HepG2 (cell line): ENCODE data around the gene MED22. TPM values are rescaled to one million over a fixed set of nuclear protein-coding genes. Genes with fewer than 3 reads are reported as not detected.
"Not testable (repeated sequence)": the region's sequence is repeated elsewhere in the genome, so short reads cannot be mapped to it uniquely, and the experiment has no call there.

ENCODE experiments used
- ATAC-seq: fragments of 200-7000 bp; cut with Tn5 transposase; 3 replicates; pipeline ENCODE4 v1.9.1; 2020; ENCODE audit warnings: mild to moderate bottlenecking, moderate library complexity
- BruUV-seq: library from RNA; stranded (reverse); fragments of 400-500 nt; replicated peaks from 2 replicates; lab custom pipeline; 2021; lab: Mats Ljungman, UMichigan
- CTCF ChIA-PET: fragments of 300-600 bp; formaldehyde crosslinking; extraction: SDS; loops from one replicate; lab custom pipeline; 2021; ENCODE audit warnings: low total read pairs, inconsistent platforms, low intra/inter-chr PET ratio; lab: Yijun Ruan, JAX
- POLR2A ChIA-PET: fragments of 350-600 bp; sonication (Branson Sonifier 250); formaldehyde crosslinking; loops from one replicate; lab custom pipeline; 2020; ENCODE audit warnings: antibody characterized with exemption, inconsistent platforms; lab: Yijun Ruan, JAX
- DNase-seq: peaks from one replicate; pipeline ENCODE4 v3.0.0-alpha.2; 2015; ENCODE audit warnings: low spot score
- FAIRE-seq: peaks from 3 replicates; lab custom pipeline; 2011; peaks lifted over from hg19 to GRCh38; lab: Jason Lieb, UNC
- H2AFZ ChIP-seq: one replicate; pipeline ENCODE4 v1.6.1; 2011; ENCODE audit warnings: low read length, inconsistent platforms
- H3K27ac ChIP-seq: fragments of 300-600 bp; 3 replicates; pipeline ENCODE4 v1.8.0; 2011; ENCODE audit warnings: mixed run types, mild to moderate bottlenecking, mixed read lengths, low read length, inconsistent platforms; ENCODE audit not compliant: insufficient read depth; ENCODE audit errors: extremely low read length
- H3K27me3 ChIP-seq, 2 experiments: fragments of 200-600 bp in 1 of 2; 2 replicates in 1 of 2; 3 replicates in 1 of 2; pipeline versions ENCODE4 v1.6.0 to v1.8.0; 2011; ENCODE audit warnings: low read length in 2 of 2, mild to moderate bottlenecking in 2 of 2, moderate library complexity in 2 of 2, inconsistent platforms in 1 of 2; ENCODE audit not compliant: insufficient read depth in 2 of 2, control insufficient read depth in 1 of 2
- H3K36me3 ChIP-seq, 2 experiments: fragments of 200-600 bp in 1 of 2; replicated peaks in 1 of 2; 2 replicates in 1 of 2; 3 replicates in 1 of 2; pipeline versions ENCODE4 v1.5.1 to v1.8.0; 2011; ENCODE audit warnings: low read length in 2 of 2, inconsistent platforms in 1 of 2; ENCODE audit not compliant: insufficient read depth in 2 of 2, control insufficient read depth in 1 of 2
- H3K4me1 ChIP-seq: 2 replicates; pipeline ENCODE4 v1.5.1; 2012; ENCODE audit warnings: low read length, inconsistent platforms; ENCODE audit not compliant: insufficient read depth
- H3K4me2 ChIP-seq: 2 replicates; pipeline ENCODE4 v1.6.0; 2011; ENCODE audit warnings: low read depth, low read length, inconsistent platforms
- H3K4me3 ChIP-seq, 3 experiments: fragments of 200-600 bp in 1 of 3; sonication (generic), shearing (Covaris generic) in 1 of 3; replicated peaks in 1 of 3; 2 replicates each; pipeline ENCODE4 v1.5.1; 2011 to 2016; ENCODE audit warnings: low read length in 3 of 3, inconsistent platforms in 2 of 3, low read depth in 2 of 3, mild to moderate bottlenecking in 2 of 3, control low read depth in 1 of 3, mixed read lengths in 1 of 3; ENCODE audit not compliant: insufficient read depth in 1 of 3
- H3K79me2 ChIP-seq: one replicate; pipeline ENCODE4 v1.6.1; 2011; ENCODE audit warnings: low read length, inconsistent platforms; ENCODE audit not compliant: insufficient read depth
- H3K9ac ChIP-seq: 2 replicates; pipeline ENCODE4 v1.6.0; 2011; ENCODE audit warnings: mild to moderate bottlenecking, low read depth, low read length, inconsistent platforms; ENCODE audit not compliant: insufficient read depth
- H3K9me3 ChIP-seq: 2 replicates; pipeline ENCODE4 v1.5.1; 2012; ENCODE audit warnings: mild to moderate bottlenecking, low read length
- H4K20me1 ChIP-seq: 2 replicates; pipeline ENCODE4 v1.6.0; 2011; ENCODE audit warnings: inconsistent platforms, mild to moderate bottlenecking, low read length, moderate library complexity; ENCODE audit not compliant: insufficient read depth
- CEBPG ChIP-seq: IDR thresholded peaks from 2 replicates; pipeline ENCODE4 v1.6.1; 2016
- KLF13 ChIP-seq: sonication (generic); formaldehyde crosslinking; IDR thresholded peaks from 2 replicates; pipeline ENCODE4 v1.4.0; 2020; ENCODE audit warnings: mild to moderate bottlenecking, missing genetic modification reagents
- PLSCR1 ChIP-seq: sonication (generic); formaldehyde crosslinking; IDR thresholded peaks from 2 replicates; pipeline ENCODE4 v1.5.0; 2020; ENCODE audit warnings: missing genetic modification reagents, mild to moderate bottlenecking, borderline replicate concordance
- SOX6 ChIP-seq, 2 experiments: fragments of 450-650 bp in 1 of 2; sonication (generic) in 1 of 2; formaldehyde crosslinking in 1 of 2; IDR thresholded peaks; 2 replicates each; pipeline versions ENCODE4 v1.4.0 to v1.6.1; 2017 to 2020; ENCODE audit warnings: antibody characterized with exemption in 1 of 2, mild to moderate bottlenecking in 1 of 2, missing genetic modification reagents in 1 of 2
- TMF1 ChIP-seq: sonication (generic); formaldehyde crosslinking; IDR thresholded peaks from 2 replicates; pipeline ENCODE4 v1.8.1; 2022; ENCODE audit warnings: low read depth, missing genetic modification reagents
- ZBTB33 ChIP-seq: sonication (generic); formaldehyde crosslinking; IDR thresholded peaks from 2 replicates; pipeline ENCODE4 v1.4.0; 2020; ENCODE audit warnings: missing genetic modification reagents
- ZBTB38 ChIP-seq: sonication (generic); formaldehyde crosslinking; IDR thresholded peaks from 2 replicates; pipeline ENCODE4 v1.5.1; 2020; ENCODE audit warnings: mild to moderate bottlenecking, missing genetic modification reagents
- ZC3H13 ChIP-seq: sonication (generic); formaldehyde crosslinking; IDR thresholded peaks from 2 replicates; pipeline ENCODE4 v1.8.1; 2023; ENCODE audit warnings: mild to moderate bottlenecking, missing genetic modification reagents, moderate library complexity
- ZNF124 ChIP-seq: sonication (generic); formaldehyde crosslinking; IDR thresholded peaks from 2 replicates; pipeline ENCODE4 v1.4.0; 2020; ENCODE audit warnings: missing genetic modification reagents
- ZNF3 ChIP-seq: IDR thresholded peaks from 2 replicates; pipeline ENCODE4 v1.7.0; 2017; ENCODE audit warnings: inconsistent platforms
- ZNF331 ChIP-seq: sonication (generic); formaldehyde crosslinking; IDR thresholded peaks from 2 replicates; pipeline ENCODE4 v1.4.0; 2020; ENCODE audit warnings: missing genetic modification reagents
- ZNF460 ChIP-seq: sonication (generic); formaldehyde crosslinking; IDR thresholded peaks from 2 replicates; pipeline ENCODE4 v1.5.1; 2020; ENCODE audit warnings: missing genetic modification reagents, mild to moderate bottlenecking, borderline replicate concordance
- ZNF770 ChIP-seq: sonication (generic); formaldehyde crosslinking; IDR thresholded peaks from 2 replicates; pipeline ENCODE4 v1.5.0; 2020; ENCODE audit warnings: mild to moderate bottlenecking, missing genetic modification reagents
- ZNF800 ChIP-seq: sonication (generic); formaldehyde crosslinking; IDR thresholded peaks from 2 replicates; pipeline ENCODE4 v1.4.0; 2020; ENCODE audit warnings: missing genetic modification reagents
- WGBS: methylation state at CpG from one replicate; pipeline ENCODE4 v1.1.6; 2017; ENCODE audit warnings: low lambda C conversion rate; 5-methylcytosine and 5-hydroxymethylcytosine counted together
- in situ Hi-C: cut with HindIII; loops from 2 replicates; pipeline ENCODE4 v1.10.0; 2017; ENCODE audit warnings: low pct_unique_long_range_greater_than_20kb; ENCODE audit not compliant: extremely low pct_ligation_motif_present
- intact Hi-C: fragments of 100-400 bp; cut with micrococcal nuclease; formaldehyde crosslinking; loops from one replicate; pipeline ENCODE4 v1.10.0; 2022; ENCODE audit not compliant: unreplicated experiment
- polyA plus RNA-seq, 8 experiments: library from polyadenylated mRNA; depleted of rRNA in 3 of 8; stranded (reverse) in 7 of 8; unstranded in 1 of 8; fragments of >200 nt; fragmentation: Illumina TruSeq in 4 of 8; extraction: Trizol in 4 of 8; gene quantifications; 2 replicates each; pipeline versions ENCODE4 v1.2.1 to v1.2.3, GENCODE V29; 2011 to 2016; ENCODE audit warnings: low read depth in 4 of 8, missing spikeins in 1 of 8, mixed read lengths in 1 of 8; ENCODE audit not compliant: insufficient read depth in 1 of 8
- total RNA-seq, 5 experiments: library from RNA; depleted of rRNA; stranded (reverse); fragments of >200 nt; fragmentation: Illumina TruSeq; extraction: Trizol; gene quantifications; 2 replicates each; pipeline ENCODE4 v1.2.3, GENCODE V29; 2016; ENCODE audit warnings: low read depth in 1 of 5

Gene MED22
- total and polyA plus RNA-seq, 2 of the 13 experiments (the other 11 are each of a cell fraction or from before 2014, with no cell fraction given) = 15.8 to 22.1 TPM

- TF ChIP-seq ZNF331 (0 out of 2 replicates have a peak, but pooled peaks have one; percentile 40), SOX6 (IDR thresholded peaks at IDR 0.05) (no peak), SOX6 (CRISPR knock-in tag; IDR thresholded peaks at IDR 0.05) (no peak), ZC3H13 (CRISPR knock-in tag) (no peak), TMF1 (CRISPR knock-in tag) (no peak), KLF13 (no peak), PLSCR1 (CRISPR knock-in tag) (no peak), CEBPG (CRISPR knock-in tag) (no peak), ZNF124 (CRISPR knock-in tag) (no peak), ZNF800 (CRISPR knock-in tag) (peak; percentile 66; the same call in 1 of the 2 replicates), ZNF3 (no peak)
- TF ChIP-seq, all 625 proteins: peak for 27
Observed at GRCh38 chr9:133377721-133378216, 29.8 kb upstream of the MED22 start (continued).

- POLR2A ChIA-PET = interaction anchor here (1.2 to 3.3 kb wide), 7 partner anchors 9 to 82 kb away, joined by 3 to 16 read pairs (median 6); partner anchors contain the start of genes CACFD1, MED22 and RPL7A
- H3K27ac ChIP-seq, CTCF ChIA-PET, H3K9me3 ChIP-seq, DNase-seq, FAIRE-seq, intact Hi-C loops, BruUV-seq, ATAC-seq, H2AFZ ChIP-seq, H3K27me3 ChIP-seq, in situ Hi-C loops: not testable (repeated sequence)
- Histone ChIP-seq H3K36me3 (peaks cover 2 to 12% of the 10 kb centered on the region in 2 experiments; a peak in 3 of 5 replicates), H3K9ac (peak overlapping the region; percentile 99; the same call in 1 of the 2 replicates), H3K79me2 (peaks cover 32% of the 10 kb centered on the region), H3K4me1 (peaks cover 57% of the 10 kb centered on the region), H3K4me3 (peak overlapping the region in 2 of 3 experiments; percentile 75 to 86; a peak in 2 of 6 replicates), H4K20me1 (peaks cover 28% of the 10 kb centered on the region), H3K4me2 (peak overlapping the region; percentile 87)
- peak; percentile 23; the same call in 1 of the 2 replicates for TF ChIP-seq ZNF770
- peak; percentile 86 for TF ChIP-seq ZNF460 (CRISPR knock-in tag)
- peak; percentile 96 for TF ChIP-seq ZBTB38
- TF ChIP-seq ZBTB33 = 0 out of 2 replicates have a peak, but pooled peaks have one; percentile 38
- 72% methylated on average over 14 of the region's 14 CpGs for WGBS
Observed at GRCh38 chr9:133377280-133377679, 29.3 kb upstream of the MED22 start.
